ENCODE measurements around the gene ZNF709. TPM values are rescaled to one million over a fixed set of nuclear protein-coding genes. Genes with fewer than 3 reads are reported as not detected.

Gene ZNF709
- 1 to 10 TPM; 1.4 to 3.5 TPM for total RNA-seq

- no peaks in the 10 kb centered on the region for H3K36me3 ChIP-seq
- H3K27me3 ChIP-seq (replicated peaks; ENCODE audit: insufficient read depth): no peaks in the 10 kb centered on the region
- peak within 1 kb of the TSS; percentile 98 for H3K4me3 ChIP-seq
- H3K9me3 ChIP-seq: no peaks in the 10 kb centered on the region
- DNase-seq (ENCODE audit: low spot score): peak; percentile 64
- TF ChIP-seq CTCF (IDR thresholded peaks at IDR 0.05): no peak
- peak; percentile 94 for ATAC-seq (ENCODE audit: insufficient number of reproducible peaks, low FRiP score, low read depth)
- H3K4me1 ChIP-seq (ENCODE audit: control insufficient read depth in 1 of 2, low read depth in 2 of 2): peaks cover 7 to 15% of the 10 kb centered on the region in 2 donors
- H3K27ac ChIP-seq: peak within 1 kb of the TSS; percentile 41 to 73
These were observed at the start of gene ZNF709 for GRCh38 chr19:12484371-12485051. Gene ZNF709 (minus strand): TSS chr19:12484816. CDS start chr19:12484657, 159 bp downstream.

- no peak for TF ChIP-seq CTCF (IDR thresholded peaks at IDR 0.05)
- H3K36me3 ChIP-seq: peaks cover 64% of the 10 kb centered on the region
- H3K9me3 ChIP-seq: peaks cover 99% of the 10 kb centered on the region
- peak overlapping the region; percentile 21 for H3K4me3 ChIP-seq
- DNase-seq (ENCODE audit: low spot score) (no peak), ATAC-seq (ENCODE audit: insufficient number of reproducible peaks, low FRiP score, low read depth) (no peak)
- H3K27me3 ChIP-seq (replicated peaks; ENCODE audit: insufficient read depth): no peaks in the 10 kb centered on the region
- no peak overlapping the region for H3K27ac ChIP-seq
- no peaks in the 10 kb centered on the region for H3K4me1 ChIP-seq (ENCODE audit: control insufficient read depth in 1 of 2, low read depth in 2 of 2)
These were observed 42.6 kb upstream of the ZNF709 start for GRCh38 chr19:12527034-12527836.

- peaks cover 100% of the 10 kb centered on the region for H3K9me3 ChIP-seq
- no peak for DNase-seq (ENCODE audit: low spot score)
- no peak for TF ChIP-seq CTCF (IDR thresholded peaks at IDR 0.05)
- peak overlapping the region; percentile 21 for H3K4me3 ChIP-seq
- no peaks in the 10 kb centered on the region for H3K4me1 ChIP-seq (ENCODE audit: control insufficient read depth in 1 of 2, low read depth in 2 of 2)
- H3K27ac ChIP-seq: no peak overlapping the region
- H3K36me3 ChIP-seq: peaks cover 64% of the 10 kb centered on the region
- no peaks in the 10 kb centered on the region for H3K27me3 ChIP-seq (replicated peaks; ENCODE audit: insufficient read depth)
- no peak for ATAC-seq (ENCODE audit: insufficient number of reproducible peaks, low FRiP score, low read depth)
These were observed 41.9 kb upstream of the ZNF709 start for GRCh38 chr19:12526542-12526941.

- H3K36me3 ChIP-seq: peaks cover 27% of the 10 kb centered on the region
- H3K9me3 ChIP-seq: peaks cover 80% of the 10 kb centered on the region
- no peaks in the 10 kb centered on the region for H3K27me3 ChIP-seq (replicated peaks; ENCODE audit: insufficient read depth)
- no peak overlapping the region for H3K4me3 ChIP-seq
- no peak for DNase-seq (ENCODE audit: low spot score)
- H3K27ac ChIP-seq: no peak overlapping the region
- TF ChIP-seq CTCF (IDR thresholded peaks at IDR 0.05): no peak
- H3K4me1 ChIP-seq (ENCODE audit: control insufficient read depth in 1 of 2, low read depth in 2 of 2): no peaks in the 10 kb centered on the region
- ATAC-seq (ENCODE audit: insufficient number of reproducible peaks, low FRiP score, low read depth): no peak
These were observed 37.4 kb upstream of the ZNF709 start for GRCh38 chr19:12521996-12522395.

- DNase-seq (ENCODE audit: low spot score) (no peak), ATAC-seq (ENCODE audit: insufficient number of reproducible peaks, low FRiP score, low read depth) (no peak)
- no peaks in the 10 kb centered on the region for H3K27me3 ChIP-seq (replicated peaks; ENCODE audit: insufficient read depth)
- TF ChIP-seq CTCF (IDR thresholded peaks at IDR 0.05): no peak
- H3K9me3 ChIP-seq: peaks cover 20% of the 10 kb centered on the region
- peaks cover 0 to 4% of the 10 kb centered on the region in 2 donors for H3K4me1 ChIP-seq (ENCODE audit: control insufficient read depth in 1 of 2, low read depth in 2 of 2)
- H3K4me3 ChIP-seq: no peak overlapping the region
- no peak overlapping the region for H3K27ac ChIP-seq
- no peaks in the 10 kb centered on the region for H3K36me3 ChIP-seq
These were observed 29.0 kb upstream of the ZNF709 start for GRCh38 chr19:12513531-12514061.
